Activated naive CD8-positive, alpha-beta T cell treated with anti-CD3 and anti-CD28 coated beads, Interleukin-2, amount 10 ng/mL, durations not matched to agents 7 days and 5 days (primary cell): ENCODE results near the gene SLITRK4. TPM values are rescaled to one million over a fixed set of nuclear protein-coding genes. Genes with fewer than 3 reads are reported as not detected.

Experiments used
- ATAC-seq: fragments of 150-1000 bp; cut with Tn5 transposase; one replicate; pipeline ENCODE4 v1.10.0; 2021; ENCODE audit warnings: low read depth, moderate library complexity
- POLR2A ChIA-PET: fragments of 350-600 bp; sonication (Branson Sonifier 250); formaldehyde crosslinking; loops from one replicate; lab custom pipeline; 2021; ENCODE audit warnings: antibody characterized with exemption; lab: Charles Lee
- DNase-seq: peaks from one replicate; pipeline ENCODE4 v3.0.0; 2021
- H3K27ac Mint-ChIP-seq: one replicate; pipeline ENCODE4 v1.8.0; 2022; ENCODE audit warnings: mild to moderate bottlenecking, mixed read lengths
- H3K27me3 Mint-ChIP-seq: one replicate; pipeline ENCODE4 v1.8.0; 2022; ENCODE audit warnings: mild to moderate bottlenecking, moderate library complexity, mixed read lengths
- H3K36me3 Mint-ChIP-seq: one replicate; pipeline ENCODE4 v1.8.0; 2021; ENCODE audit warnings: mild to moderate bottlenecking, mixed read lengths
- H3K4me1 Mint-ChIP-seq: one replicate; pipeline ENCODE4 v1.8.0; 2021; ENCODE audit warnings: mixed read lengths
- H3K4me3 Mint-ChIP-seq: one replicate; pipeline ENCODE4 v1.8.0; 2022; ENCODE audit warnings: mild to moderate bottlenecking, moderate library complexity, mixed read lengths
- H3K9me3 Mint-ChIP-seq: one replicate; pipeline ENCODE4 v1.8.0; 2021; ENCODE audit warnings: mixed read lengths
- total RNA-seq, 2 experiments: library from RNA; stranded (reverse); gene quantifications; one replicate each; pipeline ENCODE4 v1.2.3, GENCODE V29; 2021

Gene SLITRK4
- total RNA-seq, 2 experiments from 2014 or later, result not detected

DNA sequence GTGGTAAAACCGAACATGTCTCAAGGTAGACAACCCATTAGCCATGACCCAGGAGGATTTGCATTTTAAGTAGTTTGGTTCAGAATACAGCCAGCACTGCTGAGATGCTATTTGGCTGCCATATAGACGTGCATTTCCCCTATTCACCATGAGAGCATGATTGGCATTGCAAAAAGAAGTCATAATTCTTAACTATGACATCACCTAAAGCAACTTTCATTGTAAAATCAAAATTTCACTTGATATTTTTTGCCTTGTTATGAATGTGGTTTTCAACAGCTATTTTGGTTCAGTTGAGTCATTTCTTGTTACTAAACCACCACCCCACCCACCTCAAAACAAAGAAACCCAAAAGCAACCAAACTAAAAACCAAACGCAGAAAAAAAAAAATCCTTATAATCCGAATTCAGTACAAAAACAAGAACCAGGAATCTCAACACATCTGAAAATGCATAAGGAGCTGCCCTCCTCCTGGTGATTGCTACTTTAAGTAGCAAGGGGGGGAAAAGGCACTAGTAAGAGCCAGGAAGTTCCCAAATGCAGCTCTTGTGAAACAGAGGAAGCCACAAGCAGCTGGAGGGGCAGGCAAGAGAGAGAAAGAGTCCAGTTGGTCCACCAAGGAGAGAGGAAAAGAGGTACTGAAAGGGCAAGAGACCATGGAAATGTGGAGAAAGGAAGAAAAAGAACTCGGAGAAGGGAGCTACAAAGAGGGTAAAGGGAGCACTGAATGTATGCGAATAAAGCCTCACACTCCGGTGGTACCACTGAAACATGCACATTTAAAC is 3.1 kb downstream of the SLITRK4 start:
- Mint-ChIP-seq H3K9me3 (peaks cover 1% of the 10 kb centered on the region), H3K4me3 (no peak overlapping the region), H3K4me1 (peaks cover 2% of the 10 kb centered on the region), H3K27ac (no peak overlapping the region), H3K27me3 (peaks cover 9% of the 10 kb centered on the region), H3K36me3 (no peaks in the 10 kb centered on the region)
- POLR2A ChIA-PET, result no interaction called here
- ATAC-seq, result no peak
- DNase-seq, result no peak

DNA sequence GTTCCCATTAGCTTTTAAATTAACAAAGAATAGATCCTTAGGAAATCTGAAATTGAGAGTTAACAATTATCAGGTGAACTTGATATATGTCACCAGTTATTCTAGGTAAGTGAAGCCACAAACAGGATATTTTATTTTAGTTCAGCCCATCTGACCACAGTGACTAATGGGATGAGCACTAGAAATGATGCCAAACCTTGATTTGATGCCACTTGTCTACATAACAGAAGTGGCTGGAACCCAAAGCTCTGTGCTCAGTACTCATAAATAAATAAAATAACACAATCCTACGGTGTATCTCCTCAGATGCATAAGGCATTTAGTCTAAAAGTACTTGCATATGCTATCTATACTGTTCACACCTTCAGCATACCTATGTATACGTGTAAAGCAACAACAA is 12.2 kb downstream of the SLITRK4 start:
- no peaks in the 10 kb centered on the region for H3K36me3 Mint-ChIP-seq
- DNase-seq (no peak), ATAC-seq (no peak)
- no peaks in the 10 kb centered on the region for H3K27me3 Mint-ChIP-seq
- no peaks in the 10 kb centered on the region for H3K9me3 Mint-ChIP-seq
- POLR2A ChIA-PET, result no interaction called here
- H3K27ac Mint-ChIP-seq, result no peak overlapping the region
- no peak overlapping the region for H3K4me3 Mint-ChIP-seq
- H3K4me1 Mint-ChIP-seq, result no peaks in the 10 kb centered on the region

DNA sequence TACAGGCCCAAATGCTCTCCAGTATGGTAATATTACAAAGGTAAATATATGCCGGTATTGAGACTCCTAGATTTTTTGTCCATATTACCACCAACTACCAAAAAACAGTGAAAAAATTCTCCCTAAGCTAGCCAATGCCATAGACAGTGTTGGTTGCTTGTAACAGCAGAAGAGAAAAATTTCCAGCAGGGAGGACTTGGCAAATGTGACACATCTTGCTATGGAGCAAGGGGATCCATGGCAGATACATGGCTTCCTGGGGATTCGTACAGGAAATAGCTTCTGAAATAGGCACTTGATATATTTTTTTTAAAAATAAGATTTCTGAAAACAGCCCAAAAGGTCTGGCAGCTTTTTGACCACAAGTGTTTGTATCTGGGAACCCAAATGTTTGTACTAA is 14.6 kb downstream of the SLITRK4 start:
- ATAC-seq (no peak), DNase-seq (no peak)
- Mint-ChIP-seq H3K27me3 (no peaks in the 10 kb centered on the region), H3K4me3 (no peak overlapping the region), H3K4me1 (no peaks in the 10 kb centered on the region), H3K36me3 (no peaks in the 10 kb centered on the region), H3K9me3 (no peaks in the 10 kb centered on the region), H3K27ac (no peak overlapping the region)
- POLR2A ChIA-PET, result no interaction called here

DNA sequence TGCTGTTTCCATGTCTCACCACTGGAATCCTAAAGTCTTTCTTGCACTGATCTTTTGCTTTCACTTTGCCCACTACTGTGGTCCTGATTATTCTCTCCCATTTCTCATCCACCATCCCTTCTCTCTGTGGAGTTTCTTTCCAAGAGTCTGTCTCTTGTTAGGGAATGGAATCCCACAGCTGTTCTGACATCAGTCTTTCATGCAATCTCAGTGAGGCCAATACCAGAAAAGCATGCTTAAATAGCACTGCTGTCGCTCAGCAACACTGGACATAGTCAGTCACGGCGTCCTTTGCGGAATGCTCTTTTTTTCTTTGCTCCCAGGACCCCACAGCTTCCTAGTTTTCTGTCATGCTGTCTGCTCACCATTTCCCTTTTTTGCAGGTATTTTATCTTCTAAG is 20.1 kb downstream of the SLITRK4 start:
- POLR2A ChIA-PET, result no interaction called here
- no peak for DNase-seq
- Mint-ChIP-seq H3K9me3 (no peaks in the 10 kb centered on the region), H3K27ac (no peak overlapping the region), H3K36me3 (no peaks in the 10 kb centered on the region), H3K4me3 (no peak overlapping the region), H3K4me1 (no peaks in the 10 kb centered on the region), H3K27me3 (no peaks in the 10 kb centered on the region)
- no peak for ATAC-seq

DNA sequence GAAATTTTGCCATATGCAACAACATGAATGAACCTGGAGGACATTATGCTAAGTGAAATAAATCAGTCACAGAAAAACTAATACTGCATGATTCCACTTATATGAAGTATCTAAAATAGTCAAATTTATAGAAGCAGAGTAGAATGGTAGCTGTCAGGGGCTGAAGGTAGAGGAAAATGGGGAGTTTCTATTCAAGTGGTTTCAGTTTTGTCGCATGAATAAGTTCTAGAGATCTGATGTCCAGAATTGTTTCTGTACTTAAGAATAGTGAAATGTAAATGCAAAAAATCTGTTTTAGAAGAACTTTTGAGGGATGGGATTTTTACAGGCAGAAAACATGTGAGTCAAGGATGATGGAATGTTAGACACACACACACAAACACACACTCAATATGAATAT is 34.1 kb downstream of the SLITRK4 start:
- H3K4me1 Mint-ChIP-seq, result no peaks in the 10 kb centered on the region
- no peaks in the 10 kb centered on the region for H3K27me3 Mint-ChIP-seq
- no peak for DNase-seq

DNA sequence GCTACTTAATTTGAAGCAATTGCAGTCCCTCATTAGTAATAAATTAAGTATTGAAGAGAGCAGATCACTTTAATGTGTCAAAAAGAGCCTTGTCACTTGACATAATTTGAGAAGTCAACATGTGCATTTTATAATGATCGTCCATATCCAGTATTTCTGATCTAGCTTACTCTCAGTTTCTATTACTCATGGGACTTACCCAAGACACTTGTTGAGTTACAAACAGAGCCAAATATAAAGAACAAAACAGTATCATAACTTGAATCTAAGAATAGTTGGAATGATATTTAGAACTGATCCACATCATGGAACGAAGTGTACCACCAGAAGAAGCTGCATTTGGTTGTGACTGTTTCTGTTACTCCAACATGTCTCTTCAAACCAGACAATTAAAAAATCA is 54.7 kb downstream of the SLITRK4 start:
- no peaks in the 10 kb centered on the region for H3K36me3 Mint-ChIP-seq
- POLR2A ChIA-PET, result no interaction called here
- no peak overlapping the region for H3K27ac Mint-ChIP-seq
- no peak overlapping the region for H3K4me3 Mint-ChIP-seq
- ATAC-seq, result no peak
- H3K27me3 Mint-ChIP-seq, result no peaks in the 10 kb centered on the region
- no peaks in the 10 kb centered on the region for H3K4me1 Mint-ChIP-seq
- DNase-seq, result no peak
- H3K9me3 Mint-ChIP-seq, result no peaks in the 10 kb centered on the region

More for the DNA sequence above, 34.1 kb downstream of the SLITRK4 start:
- no peak overlapping the region for H3K4me3 Mint-ChIP-seq
- no peak overlapping the region for H3K27ac Mint-ChIP-seq
- H3K36me3 Mint-ChIP-seq, result no peaks in the 10 kb centered on the region
- H3K9me3 Mint-ChIP-seq, result no peaks in the 10 kb centered on the region
- ATAC-seq, result no peak
- POLR2A ChIA-PET, result no interaction called here

DNA sequence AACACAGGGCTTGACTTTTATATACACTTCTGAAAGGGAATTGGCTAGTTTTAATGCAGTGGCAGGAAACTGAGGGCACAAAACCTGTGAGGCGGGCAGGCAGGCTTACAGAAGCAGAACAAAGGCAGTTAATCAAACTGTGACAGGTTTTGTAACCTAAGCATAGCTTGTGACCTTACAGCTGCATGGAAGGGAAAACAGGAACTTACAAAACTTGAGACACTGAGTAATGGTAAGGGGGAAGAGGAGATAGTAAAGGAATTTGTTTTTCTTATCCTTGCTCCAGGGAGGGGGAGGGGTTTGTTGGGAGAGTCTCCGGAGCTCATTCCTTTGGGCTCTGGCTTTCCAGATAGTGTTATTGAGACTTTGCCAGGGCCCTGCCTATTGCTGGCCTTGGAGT is 55.6 kb downstream of the SLITRK4 start:
- no peaks in the 10 kb centered on the region for H3K27me3 Mint-ChIP-seq
- H3K36me3 Mint-ChIP-seq, result no peaks in the 10 kb centered on the region
- H3K27ac Mint-ChIP-seq, result no peak overlapping the region
- POLR2A ChIA-PET, result no interaction called here
- no peaks in the 10 kb centered on the region for H3K9me3 Mint-ChIP-seq
- no peak for DNase-seq
- ATAC-seq, result no peak
- no peaks in the 10 kb centered on the region for H3K4me1 Mint-ChIP-seq
- H3K4me3 Mint-ChIP-seq, result no peak overlapping the region

Other genes with a start within 250 kb of the SLITRK4 start
- not detected for gene SPANXN3, start 118.6 kb downstream of the SLITRK4 start, total RNA-seq
- not detected for gene SPANXN2, start 84.7 kb upstream of the SLITRK4 start, total RNA-seq
- not detected for gene UBE2NL, start 248.0 kb upstream of the SLITRK4 start, total RNA-seq